Measurements from ENCODE around the gene TEAD2. TPM values are rescaled to one million over a fixed set of nuclear protein-coding genes. Genes with fewer than 3 reads are reported as not detected.

Gene TEAD2
- total RNA-seq, 1 donor from 2014 or later = 31.3 TPM

GRCh38 chr19:49364083-49364737 lies 2.0 kb upstream of the TEAD2 start:
- H3K4me1 ChIP-seq (ENCODE audit: control insufficient read depth in 3 of 3, insufficient read depth in 3 of 3, low read length in 3 of 3) = peaks cover 9 to 18% (median 12%) of the 10 kb centered on the region in 3 donors
- peak overlapping the region; percentile 39 to 78 (median 49) for H3K4me3 ChIP-seq (ENCODE audit: low read length in 3 of 3)
- peaks cover 0 to 35% (median 18%) of the 10 kb centered on the region in 3 donors for H3K27me3 ChIP-seq (ENCODE audit: control insufficient read depth in 3 of 3, insufficient read depth in 3 of 3, low read length in 3 of 3)
- H3K9me3 ChIP-seq (ENCODE audit: control insufficient read depth in 3 of 3, low read length in 3 of 3) = no peaks in the 10 kb centered on the region
- H3K27ac ChIP-seq (ENCODE audit: low read depth, low read length) = no peak overlapping the region
- no peak overlapping the region for H3K9ac ChIP-seq (ENCODE audit: low read depth in 1 of 3, low read length in 3 of 3)
- H3K36me3 ChIP-seq (ENCODE audit: control insufficient read depth in 3 of 3, insufficient read depth in 3 of 3, low read length in 3 of 3) = peaks cover 0 to 2% (median under 1%) of the 10 kb centered on the region in 3 donors

DNA sequence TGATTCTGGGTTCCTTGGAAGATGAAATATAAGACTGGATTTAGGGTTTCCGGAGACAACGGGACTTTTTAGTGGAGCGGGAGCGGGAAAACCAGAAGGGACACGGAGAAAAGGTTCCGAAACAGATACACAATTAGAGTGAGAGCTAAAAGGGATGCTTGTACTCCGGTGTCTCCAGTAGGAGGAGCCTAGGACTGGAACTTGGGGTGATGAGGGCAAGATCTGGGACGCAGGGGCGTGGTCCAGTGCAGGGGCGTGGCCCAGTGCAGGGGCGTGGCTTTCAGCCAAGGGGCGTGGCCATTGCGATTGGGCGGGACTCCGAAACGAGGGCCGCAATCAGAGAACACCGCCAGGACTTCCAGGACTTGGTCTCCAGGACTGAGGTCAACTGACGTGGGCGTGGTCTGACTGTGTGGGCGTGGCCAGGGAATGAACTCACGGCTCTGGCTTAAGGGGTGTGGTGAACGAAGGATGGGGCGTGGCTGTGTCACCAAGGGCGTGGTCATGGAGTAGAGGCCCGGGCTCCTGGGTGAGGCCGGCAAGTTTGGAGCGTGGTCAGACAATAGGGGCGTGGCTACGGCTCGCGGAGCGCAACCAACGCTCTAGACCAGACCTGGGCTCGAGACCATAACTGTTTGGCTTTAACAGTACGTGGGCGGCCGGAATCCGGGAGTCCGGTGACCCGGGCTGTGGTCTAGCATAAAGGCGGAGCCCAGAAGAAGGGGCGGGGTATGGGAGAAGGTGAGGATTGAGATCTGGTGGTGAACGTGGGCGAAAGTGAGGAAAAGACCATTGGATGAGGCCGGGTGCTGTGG lies 1.3 kb upstream of the TEAD2 start, which contains the start of gene DKKL1:
TSS of gene DKKL1 (plus strand) at position 610 of the 815 bp plus-strand sequence. CDS start at position 732, 122 bp downstream.
- Histone ChIP-seq H3K27ac (ENCODE audit: low read depth, low read length) (peak within 1 kb of the TSS; percentile 91), H3K27me3 (ENCODE audit: control insufficient read depth in 3 of 3, insufficient read depth in 3 of 3, low read length in 3 of 3) (peaks cover 0 to 35% (median 18%) of the 10 kb centered on the region in 3 donors), H3K36me3 (ENCODE audit: control insufficient read depth in 3 of 3, insufficient read depth in 3 of 3, low read length in 3 of 3) (peaks cover 0 to 3% (median 2%) of the 10 kb centered on the region in 3 donors), H3K4me3 (ENCODE audit: low read length in 3 of 3) (peak within 1 kb of the TSS; percentile 52 to 78 (median 56)), H3K9ac (ENCODE audit: low read depth in 1 of 3, low read length in 3 of 3) (peak within 1 kb of the TSS; percentile 70 to 80 (median 78)), H3K4me1 (ENCODE audit: control insufficient read depth in 3 of 3, insufficient read depth in 3 of 3, low read length in 3 of 3) (peaks cover 9 to 18% (median 12%) of the 10 kb centered on the region in 3 donors), H3K9me3 (ENCODE audit: control insufficient read depth in 3 of 3, low read length in 3 of 3) (no peaks in the 10 kb centered on the region)

DNA sequence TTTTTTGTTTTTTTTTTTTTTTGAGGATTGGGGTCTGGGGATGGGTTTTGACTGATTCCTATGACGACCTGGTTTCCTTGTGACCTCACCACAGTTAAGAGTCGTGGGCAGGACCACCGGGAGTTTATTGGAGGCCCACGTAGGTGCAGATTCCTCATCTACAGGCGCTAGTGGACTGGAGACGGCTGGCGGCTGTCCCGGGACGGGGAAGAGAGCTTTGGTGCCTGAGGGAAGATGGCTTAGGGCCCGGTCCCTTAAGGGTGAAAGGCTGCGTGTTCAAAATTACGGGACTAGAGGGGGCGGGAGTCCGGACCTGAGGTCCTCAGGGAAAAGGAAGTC lies 682 bp upstream of the TEAD2 start:
- H3K36me3 ChIP-seq (ENCODE audit: control insufficient read depth in 3 of 3, insufficient read depth in 3 of 3, low read length in 3 of 3) = peaks cover 0 to 4% (median 3%) of the 10 kb centered on the region in 3 donors
- H3K27ac ChIP-seq (ENCODE audit: low read depth, low read length) = peak overlapping the region; percentile 91
- H3K4me1 ChIP-seq (ENCODE audit: control insufficient read depth in 3 of 3, insufficient read depth in 3 of 3, low read length in 3 of 3) = peaks cover 9 to 18% (median 12%) of the 10 kb centered on the region in 3 donors
- H3K27me3 ChIP-seq (ENCODE audit: control insufficient read depth in 3 of 3, insufficient read depth in 3 of 3, low read length in 3 of 3) = peaks cover 0 to 35% (median 18%) of the 10 kb centered on the region in 3 donors
- H3K9me3 ChIP-seq (ENCODE audit: control insufficient read depth in 3 of 3, low read length in 3 of 3) = no peaks in the 10 kb centered on the region
- H3K9ac ChIP-seq (ENCODE audit: low read depth in 1 of 3, low read length in 3 of 3) = peak overlapping the region; percentile 30 to 80 (median 70)
- H3K4me3 ChIP-seq (ENCODE audit: low read length in 3 of 3) = peak overlapping the region; percentile 39 to 78 (median 56)

GRCh38 chr19:49361438-49362047 lies 673 bp downstream of the TEAD2 start:
- Histone ChIP-seq H3K4me1 (ENCODE audit: control insufficient read depth in 3 of 3, insufficient read depth in 3 of 3, low read length in 3 of 3) (peaks cover 12 to 18% (median 17%) of the 10 kb centered on the region in 3 donors), H3K27ac (ENCODE audit: low read depth, low read length) (peak overlapping the region; percentile 91), H3K9ac (ENCODE audit: low read depth in 1 of 3, low read length in 3 of 3) (peak overlapping the region; percentile 78 to 87 (median 84)), H3K27me3 (ENCODE audit: control insufficient read depth in 3 of 3, insufficient read depth in 3 of 3, low read length in 3 of 3) (peaks cover 0 to 35% (median 18%) of the 10 kb centered on the region in 3 donors), H3K36me3 (ENCODE audit: control insufficient read depth in 3 of 3, insufficient read depth in 3 of 3, low read length in 3 of 3) (peaks cover 3 to 8% (median 7%) of the 10 kb centered on the region in 3 donors), H3K4me3 (ENCODE audit: low read length in 3 of 3) (peak overlapping the region; percentile 67 to 78 (median 78)), H3K9me3 (ENCODE audit: control insufficient read depth in 3 of 3, low read length in 3 of 3) (no peaks in the 10 kb centered on the region)

DNA sequence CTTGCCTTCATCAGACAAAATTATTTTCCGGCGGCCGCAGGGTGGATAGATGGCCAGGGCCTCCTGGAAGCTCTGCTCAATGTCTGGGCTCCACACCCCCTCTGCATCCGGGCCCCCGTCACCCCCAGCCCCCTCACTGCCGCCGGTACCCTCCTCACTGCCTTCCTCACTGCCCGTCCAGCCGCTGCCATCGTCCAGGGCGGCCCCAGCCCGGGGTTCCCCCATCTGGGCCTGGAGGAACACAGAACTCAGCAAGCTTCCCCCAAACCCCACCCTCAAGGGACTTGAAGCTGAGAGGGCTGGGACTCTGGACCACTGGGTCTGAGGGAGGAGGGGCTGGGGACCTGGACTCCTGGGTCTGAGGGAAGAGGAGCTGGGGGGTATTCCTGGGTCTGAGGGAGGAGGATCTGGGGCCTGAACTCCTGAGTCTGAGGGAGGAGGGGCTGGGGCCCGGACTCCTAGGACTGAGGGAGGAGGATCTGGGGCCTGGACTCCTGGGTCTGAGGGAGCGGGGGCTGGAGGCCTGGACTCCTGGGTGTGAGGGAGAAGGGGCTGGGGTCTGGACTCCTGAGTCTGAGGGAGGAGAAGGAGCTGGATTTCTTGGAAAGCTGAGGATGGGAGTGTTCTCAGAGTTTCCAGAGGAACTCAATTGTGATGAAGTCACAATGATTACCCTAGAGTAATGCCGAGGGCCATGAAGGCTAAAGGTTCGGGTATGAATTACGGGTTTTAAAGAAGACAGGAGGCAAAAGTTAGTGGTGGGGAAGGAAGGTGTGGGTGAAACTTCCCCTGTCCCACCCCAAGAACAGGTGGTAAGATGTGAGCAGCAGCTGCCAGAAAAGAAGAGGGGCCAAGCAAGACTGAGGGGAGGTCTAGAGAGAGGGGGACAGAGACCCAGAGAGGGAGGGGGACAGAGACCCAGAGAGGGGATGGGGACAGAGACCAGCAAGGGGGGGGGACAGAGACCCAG lies 2.1 kb downstream of the TEAD2 start:
- H3K9me3 ChIP-seq (ENCODE audit: control insufficient read depth in 3 of 3, low read length in 3 of 3) = no peaks in the 10 kb centered on the region
- no peak overlapping the region for H3K9ac ChIP-seq (ENCODE audit: low read depth in 1 of 3, low read length in 3 of 3)
- peaks cover 14 to 22% (median 17%) of the 10 kb centered on the region in 3 donors for H3K4me1 ChIP-seq (ENCODE audit: control insufficient read depth in 3 of 3, insufficient read depth in 3 of 3, low read length in 3 of 3)
- peak overlapping the region; percentile 91 for H3K27ac ChIP-seq (ENCODE audit: low read depth, low read length)
- H3K4me3 ChIP-seq (ENCODE audit: low read length in 3 of 3) = no peak overlapping the region
- H3K27me3 ChIP-seq (ENCODE audit: control insufficient read depth in 3 of 3, insufficient read depth in 3 of 3, low read length in 3 of 3) = peaks cover 0 to 31% (median 18%) of the 10 kb centered on the region in 3 donors
- peaks cover 3 to 11% (median 7%) of the 10 kb centered on the region in 3 donors for H3K36me3 ChIP-seq (ENCODE audit: control insufficient read depth in 3 of 3, insufficient read depth in 3 of 3, low read length in 3 of 3)

GRCh38 chr19:49357186-49357585 lies 5.0 kb downstream of the TEAD2 start:
- no peak overlapping the region for H3K9ac ChIP-seq (ENCODE audit: low read depth in 1 of 3, low read length in 3 of 3)
- peaks cover 3 to 16% (median 7%) of the 10 kb centered on the region in 3 donors for H3K36me3 ChIP-seq (ENCODE audit: control insufficient read depth in 3 of 3, insufficient read depth in 3 of 3, low read length in 3 of 3)
- H3K27me3 ChIP-seq (ENCODE audit: control insufficient read depth in 3 of 3, insufficient read depth in 3 of 3, low read length in 3 of 3) = peaks cover 0 to 7% (median 5%) of the 10 kb centered on the region in 3 donors
- H3K4me3 ChIP-seq (ENCODE audit: low read length in 3 of 3) = no peak overlapping the region
- H3K27ac ChIP-seq (ENCODE audit: low read depth, low read length) = no peak overlapping the region
- H3K4me1 ChIP-seq (ENCODE audit: control insufficient read depth in 3 of 3, insufficient read depth in 3 of 3, low read length in 3 of 3) = peaks cover 5 to 12% (median 11%) of the 10 kb centered on the region in 3 donors
- no peaks in the 10 kb centered on the region for H3K9me3 ChIP-seq (ENCODE audit: control insufficient read depth in 3 of 3, low read length in 3 of 3)

DNA sequence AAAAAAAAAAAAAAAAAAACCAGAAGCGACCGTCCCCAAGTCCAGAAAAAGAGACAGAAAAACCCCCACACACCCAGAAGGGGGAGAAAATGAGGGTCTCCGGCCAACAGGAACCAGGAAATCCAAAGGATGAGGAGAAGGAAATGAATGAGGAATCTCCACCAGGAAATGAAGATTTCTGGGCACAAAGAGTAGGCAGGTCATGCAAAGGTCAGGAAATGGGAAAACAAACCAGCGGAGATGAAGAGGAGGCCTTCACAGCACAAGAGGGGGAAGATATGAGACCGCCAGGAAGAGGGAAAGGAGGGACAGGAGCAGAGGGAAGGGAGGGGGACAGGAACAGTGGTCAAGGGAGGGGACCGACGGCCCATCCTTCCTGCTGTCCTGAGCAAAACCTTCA lies 5.8 kb downstream of the TEAD2 start:
- peak overlapping the region in 1 of 3 donors; percentile 22 for H3K4me3 ChIP-seq (ENCODE audit: low read length in 3 of 3)
- peaks cover 3 to 16% (median 8%) of the 10 kb centered on the region in 3 donors for H3K36me3 ChIP-seq (ENCODE audit: control insufficient read depth in 3 of 3, insufficient read depth in 3 of 3, low read length in 3 of 3)
- no peaks in the 10 kb centered on the region for H3K27me3 ChIP-seq (ENCODE audit: control insufficient read depth in 3 of 3, insufficient read depth in 3 of 3, low read length in 3 of 3)
- no peak overlapping the region for H3K9ac ChIP-seq (ENCODE audit: low read depth in 1 of 3, low read length in 3 of 3)
- H3K9me3 ChIP-seq (ENCODE audit: control insufficient read depth in 3 of 3, low read length in 3 of 3) = no peaks in the 10 kb centered on the region
- H3K4me1 ChIP-seq (ENCODE audit: control insufficient read depth in 3 of 3, insufficient read depth in 3 of 3, low read length in 3 of 3) = peaks cover 5 to 11% (median 7%) of the 10 kb centered on the region in 3 donors
- peak overlapping the region; percentile 12 for H3K27ac ChIP-seq (ENCODE audit: low read depth, low read length)

DNA sequence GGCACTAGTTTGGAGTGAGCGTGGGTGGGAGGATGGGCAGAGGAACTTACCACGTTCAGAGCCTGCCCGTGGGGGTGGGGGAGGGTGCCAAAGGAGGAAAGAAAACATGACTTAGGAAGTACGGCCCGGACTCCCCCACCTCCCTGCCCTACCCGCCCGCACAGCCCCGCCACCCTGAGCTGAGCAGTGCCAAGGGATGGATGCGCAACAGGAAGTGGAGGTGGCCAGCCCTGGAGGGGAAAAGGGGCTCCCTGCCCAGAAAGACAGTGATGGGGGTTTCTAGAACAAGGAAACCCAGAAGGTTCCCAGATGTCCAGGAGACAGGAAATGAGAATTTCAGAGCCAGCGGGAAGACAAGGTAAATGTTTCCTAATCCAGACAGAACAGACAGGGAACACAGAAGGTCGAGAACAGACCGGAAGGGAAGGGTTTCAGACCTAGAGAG lies 6.3 kb downstream of the TEAD2 start:
- Histone ChIP-seq H3K9ac (ENCODE audit: low read depth in 1 of 3, low read length in 3 of 3) (no peak overlapping the region), H3K4me1 (ENCODE audit: control insufficient read depth in 3 of 3, insufficient read depth in 3 of 3, low read length in 3 of 3) (peaks cover 5 to 8% (median 7%) of the 10 kb centered on the region in 3 donors), H3K36me3 (ENCODE audit: control insufficient read depth in 3 of 3, insufficient read depth in 3 of 3, low read length in 3 of 3) (peaks cover 3 to 16% (median 9%) of the 10 kb centered on the region in 3 donors), H3K4me3 (ENCODE audit: low read length in 3 of 3) (no peak overlapping the region), H3K27ac (ENCODE audit: low read depth, low read length) (peak overlapping the region; percentile 12), H3K9me3 (ENCODE audit: control insufficient read depth in 3 of 3, low read length in 3 of 3) (no peaks in the 10 kb centered on the region), H3K27me3 (ENCODE audit: control insufficient read depth in 3 of 3, insufficient read depth in 3 of 3, low read length in 3 of 3) (no peaks in the 10 kb centered on the region)

- Histone ChIP-seq H3K4me3 (ENCODE audit: low read length in 3 of 3) (no peak overlapping the region), H3K36me3 (ENCODE audit: control insufficient read depth in 3 of 3, insufficient read depth in 3 of 3, low read length in 3 of 3) (peaks cover 5 to 30% (median 10%) of the 10 kb centered on the region in 3 donors), H3K9me3 (ENCODE audit: control insufficient read depth in 3 of 3, low read length in 3 of 3) (no peaks in the 10 kb centered on the region), H3K9ac (ENCODE audit: low read depth in 1 of 3, low read length in 3 of 3) (no peak overlapping the region), H3K4me1 (ENCODE audit: control insufficient read depth in 3 of 3, insufficient read depth in 3 of 3, low read length in 3 of 3) (no peaks in the 10 kb centered on the region), H3K27ac (ENCODE audit: low read depth, low read length) (no peak overlapping the region), H3K27me3 (ENCODE audit: control insufficient read depth in 3 of 3, insufficient read depth in 3 of 3, low read length in 3 of 3) (no peaks in the 10 kb centered on the region)
These were observed 12.6 kb downstream of the TEAD2 start for GRCh38 chr19:49349567-49349966.
